Tibial nerve (tissue), 4 donors: ENCODE measurements around the gene UBE2J2.

Experiments
- CTCF ChIP-seq, 5 experiments: fragments of 200-600 bp in 3 of 5; fragments of 450-650 bp in 2 of 5; sonication (generic) in 3 of 5; IDR thresholded peaks; one replicate each; pipeline ENCODE4 v1.5.1; 2016 to 2019; ENCODE audit warnings: antibody characterized with exemption in 5 of 5, mild to moderate bottlenecking in 3 of 5, moderate library complexity in 2 of 5
- EP300 ChIP-seq, 2 donors: sonication (generic); formaldehyde crosslinking; IDR thresholded peaks; one replicate each; pipeline ENCODE4 v1.6.1; 2017; ENCODE audit warnings: antibody characterized with exemption in 2 of 2, mild to moderate bottlenecking in 1 of 2
- POLR2A ChIP-seq, 2 donors: fragments of 450-650 bp; IDR thresholded peaks; one replicate each; pipeline ENCODE4 v1.6.1; 2017; ENCODE audit warnings: antibody characterized with exemption in 2 of 2, mild to moderate bottlenecking in 2 of 2, moderate library complexity in 2 of 2

- TF ChIP-seq CTCF (IDR thresholded peaks at IDR 0.05) = no peak
- TF ChIP-seq POLR2A (IDR thresholded peaks at IDR 0.05) = no peak
- no peak for TF ChIP-seq EP300 (IDR thresholded peaks at IDR 0.05)
These were observed 51.6 kb downstream of the UBE2J2 start for GRCh38 chr1:1221887-1222574.
